D721Med (cell line): ENCODE data around the gene GJC1.

Experiments used
- DNase-seq: peaks from one replicate; pipeline ENCODE4 v3.0.0; 2011; ENCODE audit warnings: low spot score; ENCODE audit not compliant: insufficient read length
- FAIRE-seq: peaks from 2 replicates; lab custom pipeline; 2011; peaks lifted over from hg19 to GRCh38; lab: Jason Lieb, UNC
- CTCF ChIP-seq: IDR thresholded peaks from 2 replicates; pipeline ENCODE4 v1.5.1; 2012; ENCODE audit warnings: mild to moderate bottlenecking, control low read depth; ENCODE audit not compliant: insufficient read depth; ENCODE audit errors: missing control alignments

The GJC1 gene

DNA sequence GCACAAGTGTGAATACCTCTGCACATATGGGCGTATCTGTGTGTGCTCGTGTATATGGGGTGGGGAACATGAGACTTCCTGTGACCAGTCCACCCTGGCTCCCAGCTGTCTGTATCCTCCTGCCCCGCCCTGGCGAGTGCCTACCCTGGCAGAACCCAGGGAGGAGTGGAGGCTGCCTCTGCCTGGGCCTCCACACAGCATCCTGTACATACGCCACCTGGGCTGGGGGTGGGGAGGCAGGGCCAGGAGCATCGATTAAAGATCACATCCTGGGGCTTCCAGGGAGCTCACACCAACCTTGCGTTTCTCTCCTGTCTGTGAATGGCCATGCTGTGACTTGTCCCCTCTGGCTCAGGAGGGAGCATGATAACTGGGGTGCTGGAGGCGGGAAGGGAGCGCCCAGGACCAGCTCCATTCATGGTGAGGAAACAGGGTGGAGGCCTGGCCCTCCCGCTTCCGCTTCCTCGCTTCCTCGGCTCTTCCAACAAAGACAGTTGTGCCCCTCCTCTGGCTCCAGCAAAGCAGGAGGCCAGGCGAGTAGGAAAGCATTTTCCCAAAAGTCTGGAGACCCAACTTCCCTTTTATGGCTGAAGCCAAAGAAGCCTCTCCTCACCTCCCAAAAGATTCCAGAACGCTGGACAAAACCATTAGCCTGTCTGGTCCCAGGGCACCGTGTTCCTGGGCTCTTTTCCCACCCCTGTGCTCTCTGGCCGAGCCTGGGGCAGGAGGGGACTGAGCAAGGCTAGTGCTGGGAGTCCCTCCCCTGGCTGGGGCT lies 48.3 kb downstream of the GJC1 start:
- TF ChIP-seq CTCF, result no peak
- FAIRE-seq, result no peak

GRCh38 chr17:44780845-44781480 lies 49.1 kb downstream of the GJC1 start:
- no peak for TF ChIP-seq CTCF
- FAIRE-seq (no peak), DNase-seq (no peak)

More for the DNA sequence above, 48.3 kb downstream of the GJC1 start:
- DNase-seq, result no peak

DNA sequence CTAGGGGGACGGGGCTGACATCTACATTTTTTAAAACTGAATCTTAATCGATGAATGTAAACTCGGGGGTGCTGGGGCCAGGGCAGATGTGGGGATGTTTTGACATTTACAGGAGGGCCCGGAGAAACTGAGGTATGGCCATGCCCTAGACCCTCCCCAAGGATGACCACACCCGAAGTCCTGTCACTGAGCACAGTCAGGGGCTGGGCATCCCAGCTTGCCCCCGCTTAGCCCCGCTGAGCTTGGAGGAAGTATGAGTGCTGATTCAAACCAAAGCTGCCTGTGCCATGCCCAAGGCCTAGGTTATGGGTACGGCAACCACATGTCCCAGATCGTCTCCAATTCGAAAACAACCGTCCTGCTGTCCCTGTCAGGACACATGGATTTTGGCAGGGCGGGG lies 49.9 kb downstream of the GJC1 start:
- no peak for FAIRE-seq
- no peak for DNase-seq
- no peak for TF ChIP-seq CTCF

GRCh38 chr17:44779211-44780025 lies 50.7 kb downstream of the GJC1 start:
- TF ChIP-seq CTCF, result peak; percentile 87
- DNase-seq (peak; percentile 80), FAIRE-seq (no peak)

- no peak for FAIRE-seq
- TF ChIP-seq CTCF, result no peak
- DNase-seq, result no peak
Measured at GRCh38 chr17:44778656-44779210, 51.4 kb downstream of the GJC1 start.

- FAIRE-seq, result no peak
- TF ChIP-seq CTCF, result no peak
- no peak for DNase-seq
Measured at GRCh38 chr17:44777394-44778348, 52.4 kb downstream of the GJC1 start.
